SK-N-MC (cell line): ENCODE measurements around the gene MORF4L1.

Experiments used
- EZH2 ChIP-seq: fragments of 200-600 bp; sonication (generic); IDR thresholded peaks from one replicate; pipeline ENCODE4 v1.6.1; 2017; ENCODE audit warnings: antibody characterized with exemption
- FOXP2 ChIP-seq: optimal IDR thresholded peaks from 2 replicates; pipeline ENCODE3; 2011; ENCODE audit warnings: mild to moderate bottlenecking, moderate library complexity; ENCODE audit not compliant: insufficient read depth; ENCODE audit errors: extremely low read length, control extremely low read depth
- POLR2AphosphoS5 ChIP-seq: IDR thresholded peaks from 2 replicates; pipeline ENCODE4 v1.6.1; 2012; ENCODE audit warnings: mild to moderate bottlenecking, low read depth, low read length, borderline replicate concordance

DNA sequence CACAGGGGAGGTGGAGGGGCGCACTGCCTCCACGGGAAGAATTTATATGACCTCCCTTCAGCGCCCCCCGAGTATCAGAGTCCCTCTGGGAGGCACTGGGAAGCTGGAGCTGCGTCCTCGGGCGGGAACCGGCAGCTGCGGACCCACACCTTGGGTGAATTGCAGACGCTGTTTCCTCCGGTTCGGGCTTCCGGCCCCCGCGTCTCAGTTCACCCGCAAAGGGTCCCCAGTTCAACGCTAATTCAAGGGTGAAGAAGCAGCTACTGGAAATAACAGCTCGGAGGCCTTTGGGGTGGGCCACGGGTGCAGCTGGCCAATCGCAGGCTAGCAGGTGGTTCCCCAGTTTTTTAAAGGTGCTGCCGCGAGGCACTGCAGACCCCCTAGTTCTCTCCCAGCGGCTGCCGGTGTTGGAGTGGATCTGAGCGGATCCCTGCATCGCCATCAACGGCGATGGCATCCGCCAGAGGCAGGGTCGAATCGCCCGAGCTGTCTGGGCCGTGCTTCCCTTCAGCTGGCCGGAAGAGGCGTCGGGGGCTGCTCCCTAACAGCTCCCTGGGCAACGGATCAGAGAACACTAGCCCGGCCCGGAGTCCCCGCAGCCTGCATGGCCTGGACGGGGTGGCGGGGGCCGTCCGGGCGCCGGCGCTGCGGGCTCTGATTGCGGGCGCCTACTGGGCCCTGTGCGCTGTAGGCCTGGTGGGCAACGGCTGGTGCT lies 42.0 kb upstream of the MORF4L1 start:
- TF ChIP-seq POLR2AphosphoS5 (no peak), EZH2 (no peak), FOXP2 (no peak)
